Hematopoietic multipotent progenitor cell treated with erythropoietin and hydrocortisone succinate and interleukin-3 and kit ligand, for 17 days (in vitro differentiated cells): ENCODE measurements around the gene OR5AR1.
"Not testable (repeated sequence)": the region's sequence is repeated elsewhere in the genome, so short reads cannot be mapped to it uniquely, and the experiment has no call there.

Experiments
- DNase-seq: peaks from one replicate; pipeline ENCODE4 v3.0.0-alpha.2; 2015; ENCODE audit warnings: low spot score

Gene OR5AR1

DNA sequence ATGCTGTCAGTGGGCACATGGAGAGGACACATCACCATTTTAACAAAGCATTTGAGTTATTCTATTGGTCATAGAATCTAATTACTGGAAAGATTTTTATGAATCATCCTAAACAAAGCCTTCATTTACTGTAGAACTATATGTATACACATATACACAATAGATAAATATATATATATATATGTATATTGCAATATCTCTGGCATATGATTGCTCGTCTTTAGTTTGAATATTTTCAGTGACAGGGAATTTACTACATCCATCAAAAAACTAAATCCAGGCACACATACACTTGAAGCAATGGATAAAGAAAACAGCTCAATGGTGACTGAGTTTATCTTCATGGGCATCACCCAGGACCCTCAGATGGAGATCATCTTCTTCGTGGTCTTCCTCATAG lies at the start of gene OR5AR1:
Gene OR5AR1, plus strand, starts transcription at position 301 of the 400 bp plus-strand sequence. Its CDS starts 0 bp downstream, at position 301.
- no peak for DNase-seq

DNA sequence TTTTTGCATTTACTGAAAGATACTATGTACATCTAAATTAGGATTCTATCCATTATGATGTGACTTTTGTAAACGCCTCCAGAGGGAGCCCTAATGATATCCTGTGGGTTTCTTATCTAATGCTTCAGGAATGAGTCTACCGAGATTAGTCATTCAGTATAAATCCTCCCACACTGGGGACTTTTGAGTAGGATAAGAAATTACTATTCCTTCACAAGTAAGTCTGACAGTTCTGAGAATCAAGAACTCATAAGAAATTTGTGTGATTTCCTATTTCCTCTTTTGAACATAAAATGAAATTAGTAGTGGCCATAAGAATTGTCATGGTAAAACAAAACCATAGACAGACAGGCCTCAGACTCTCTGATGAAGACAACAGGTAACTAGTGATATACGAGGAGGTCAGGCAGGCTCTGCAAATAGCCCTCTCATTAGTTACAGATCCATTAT lies 38.8 kb upstream of the OR5AR1 start:
- DNase-seq: no peak

DNA sequence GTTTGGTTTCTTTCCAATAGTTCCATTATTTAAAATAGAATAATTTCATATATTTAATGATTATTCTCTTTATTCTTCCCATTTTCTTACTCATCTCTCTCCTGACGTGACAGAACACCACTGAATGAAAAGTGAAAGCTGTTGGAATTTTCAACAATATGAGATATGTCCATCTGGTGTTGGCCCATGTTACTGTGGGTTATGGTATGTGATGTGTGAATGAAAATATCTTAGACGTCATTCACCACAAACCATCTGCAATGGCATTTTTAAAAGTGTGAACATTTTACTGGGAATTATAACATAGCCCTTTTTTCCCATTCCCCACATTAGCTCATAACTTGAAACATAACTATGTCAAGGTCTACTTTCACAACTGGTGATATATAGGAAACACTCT lies 37.5 kb upstream of the OR5AR1 start:
- DNase-seq: no peak

DNA sequence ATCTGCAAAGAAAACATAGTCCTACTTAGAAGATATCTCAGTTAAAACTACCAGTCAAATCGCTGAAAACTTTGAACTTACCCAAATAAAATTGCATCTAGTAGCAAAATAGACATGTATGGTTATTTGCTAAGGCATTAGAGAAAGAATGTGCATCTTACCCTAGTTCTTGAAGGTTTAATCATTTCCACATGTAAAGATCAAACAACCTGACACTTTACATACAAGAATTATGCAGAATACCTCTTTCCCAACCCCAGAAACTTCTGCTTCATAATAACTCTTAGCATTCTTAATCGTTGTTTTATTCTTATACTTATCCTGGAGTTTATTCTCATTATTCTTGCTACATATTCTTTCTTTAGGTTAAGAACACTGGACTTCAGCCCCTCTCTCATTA lies 31.2 kb upstream of the OR5AR1 start:
- DNase-seq: no peak

DNA sequence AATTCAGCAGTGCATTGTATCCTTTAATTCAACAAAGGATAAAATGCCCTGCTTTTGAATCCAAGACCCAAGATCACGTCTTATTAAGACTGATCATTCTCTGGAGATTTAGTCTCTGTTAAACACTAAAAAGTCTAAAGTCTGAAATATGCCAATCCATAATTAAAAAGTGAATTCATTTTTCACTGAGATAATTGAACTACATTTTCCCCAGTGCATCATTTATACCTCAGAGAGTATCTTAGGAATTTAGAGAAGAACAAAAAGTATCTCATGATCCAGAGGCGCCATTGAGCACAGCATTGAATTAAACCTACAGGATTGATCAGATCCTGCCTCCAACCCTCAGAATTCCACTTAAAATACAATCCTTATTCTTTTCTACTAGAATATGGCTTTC lies 26.6 kb upstream of the OR5AR1 start:
- no peak for DNase-seq

DNA sequence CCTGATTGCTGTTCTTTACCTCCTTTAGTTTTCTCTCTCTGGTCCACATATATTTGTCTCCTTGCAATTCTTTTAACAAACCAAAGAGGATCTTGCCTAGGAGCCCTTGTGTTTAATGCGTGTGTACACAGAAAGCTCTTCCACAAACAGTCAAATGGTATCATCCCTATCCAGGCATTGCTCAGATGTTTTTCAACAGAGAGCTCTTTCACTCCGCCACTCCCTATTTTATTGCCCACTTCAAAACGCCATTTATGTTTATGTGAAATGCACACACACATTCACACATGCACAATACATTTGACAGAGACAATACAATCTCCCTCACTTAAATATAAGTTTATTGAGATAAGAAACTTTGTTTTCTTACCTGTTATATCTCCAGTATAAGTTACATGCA lies 26.0 kb upstream of the OR5AR1 start:
- DNase-seq: no peak

DNA sequence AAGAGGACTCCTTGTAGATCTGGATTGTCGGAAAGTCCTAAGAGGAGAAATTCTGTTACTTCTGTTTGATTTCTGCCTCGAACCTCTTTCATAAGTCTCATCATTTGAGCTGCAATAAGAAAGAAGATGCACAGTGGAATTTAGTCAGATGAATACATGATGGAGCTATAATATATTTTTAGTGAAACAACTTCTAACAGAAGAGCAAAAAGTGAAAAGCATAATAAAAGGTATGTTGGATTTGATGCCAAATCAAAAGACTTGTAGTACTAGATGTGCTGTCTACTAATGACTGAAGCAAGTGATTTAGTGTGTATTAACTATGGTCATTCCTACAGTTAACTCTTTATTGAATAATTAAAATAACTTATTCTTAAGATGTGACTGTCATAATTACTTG lies 21.1 kb upstream of the OR5AR1 start, which contains the start of gene OR5AP2:
Gene OR5AP2, minus strand, starts transcription at position 101 of the 400 bp plus-strand sequence. Its CDS starts 0 bp downstream, at position 101.
- DNase-seq: no peak

DNA sequence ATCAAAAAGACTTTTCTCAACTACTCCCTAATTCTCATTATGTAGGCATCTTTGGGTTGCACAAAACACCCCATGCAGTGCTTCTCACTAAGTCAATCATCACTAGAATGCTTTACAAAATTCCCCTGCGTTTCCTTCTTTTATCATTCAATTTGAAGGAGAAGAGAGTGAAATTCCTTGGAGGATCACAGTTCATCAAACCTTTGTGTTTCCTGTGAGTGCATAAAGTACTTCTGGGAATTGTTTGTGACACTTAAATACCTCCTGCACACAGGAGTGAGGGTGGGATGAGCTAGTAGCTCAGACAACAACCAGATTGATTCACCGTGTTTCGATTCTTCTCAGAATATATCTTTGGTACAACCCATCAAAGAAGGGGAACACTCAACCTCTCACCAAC lies 3.7 kb upstream of the OR5AR1 start:
- DNase-seq: no peak

DNA sequence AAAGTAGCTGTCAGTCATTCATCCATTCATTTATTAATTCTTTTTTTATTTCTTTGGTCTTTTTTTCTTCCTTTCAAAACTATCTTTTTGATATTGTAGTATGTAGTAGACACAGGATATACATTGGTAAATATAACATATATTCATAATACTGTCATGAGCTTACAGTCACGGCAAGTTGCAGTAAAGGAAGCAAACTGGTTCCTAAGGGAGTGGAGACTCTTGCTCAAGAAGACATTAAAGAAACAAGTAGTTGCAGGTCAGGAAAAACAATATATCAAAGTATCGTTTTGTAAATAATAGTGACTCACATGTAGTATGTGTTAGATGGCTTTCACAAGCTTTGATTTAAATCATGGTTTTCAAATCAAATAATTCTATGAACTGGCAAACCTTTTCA lies 7.5 kb downstream of the OR5AR1 start:
- no peak for DNase-seq

DNA sequence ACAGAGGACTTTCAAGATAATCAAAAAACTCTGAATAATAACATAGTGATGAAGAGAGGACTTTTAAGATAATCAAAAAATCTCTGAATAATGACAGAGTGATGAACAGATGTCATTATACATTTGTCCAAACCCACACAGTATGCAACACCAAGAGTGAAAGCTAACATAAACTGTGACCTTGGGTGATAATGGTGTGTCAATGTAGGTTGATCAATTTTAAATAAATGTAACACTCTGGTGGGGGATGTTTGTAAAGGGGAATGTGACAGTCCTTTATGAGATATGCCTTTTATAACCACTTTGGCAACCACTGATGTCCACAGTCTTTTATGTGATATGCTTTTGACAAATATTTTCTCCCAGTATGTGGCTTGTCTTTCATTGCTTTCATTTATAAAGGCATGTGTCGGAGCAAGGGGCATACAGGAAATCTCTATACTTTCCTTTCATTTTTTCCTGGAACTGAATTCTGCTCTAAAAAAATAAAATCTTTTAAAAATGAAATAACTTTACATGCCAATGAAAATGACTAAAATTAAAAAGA lies 25.1 kb downstream of the OR5AR1 start:
- DNase-seq: no peak

DNA sequence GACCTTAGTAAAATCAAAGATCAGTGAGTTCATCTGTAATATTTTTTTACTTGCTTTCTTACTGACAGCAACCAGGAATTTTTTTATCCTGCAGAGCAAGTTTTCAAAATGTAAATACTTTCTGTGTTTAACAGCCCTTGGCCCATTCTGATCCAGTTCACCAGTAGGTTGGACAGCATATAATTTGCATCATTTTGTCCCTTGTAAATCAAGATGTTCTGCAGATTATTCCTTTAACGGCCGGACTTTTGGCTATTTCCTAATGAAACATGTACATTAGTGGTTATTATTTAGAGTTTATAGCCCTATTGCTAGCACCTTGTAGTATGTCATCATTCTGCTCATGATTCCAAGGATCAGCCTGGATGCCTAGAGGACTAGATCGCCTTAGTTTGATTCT lies 27.7 kb downstream of the OR5AR1 start:
- not testable (repeated sequence) for DNase-seq

DNA sequence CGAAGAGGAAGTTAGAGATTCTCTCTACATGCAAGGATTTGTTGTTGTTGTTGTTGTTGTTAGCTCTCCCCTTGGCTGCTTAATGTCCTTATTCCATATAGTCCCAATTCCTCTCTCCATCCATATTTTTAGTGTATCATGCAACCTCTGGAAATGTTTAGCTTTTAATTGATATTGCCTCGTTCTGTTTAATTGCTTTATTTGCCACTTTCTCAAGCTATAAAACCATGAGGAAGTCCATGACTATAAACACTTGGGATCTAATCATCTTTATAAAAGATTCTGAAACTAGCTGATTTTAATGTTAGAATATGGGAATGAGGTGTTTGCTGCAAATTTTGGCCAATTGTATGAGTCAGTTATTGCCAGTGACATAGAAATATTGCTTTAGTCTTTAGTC lies 29.9 kb downstream of the OR5AR1 start:
- no peak for DNase-seq

DNA sequence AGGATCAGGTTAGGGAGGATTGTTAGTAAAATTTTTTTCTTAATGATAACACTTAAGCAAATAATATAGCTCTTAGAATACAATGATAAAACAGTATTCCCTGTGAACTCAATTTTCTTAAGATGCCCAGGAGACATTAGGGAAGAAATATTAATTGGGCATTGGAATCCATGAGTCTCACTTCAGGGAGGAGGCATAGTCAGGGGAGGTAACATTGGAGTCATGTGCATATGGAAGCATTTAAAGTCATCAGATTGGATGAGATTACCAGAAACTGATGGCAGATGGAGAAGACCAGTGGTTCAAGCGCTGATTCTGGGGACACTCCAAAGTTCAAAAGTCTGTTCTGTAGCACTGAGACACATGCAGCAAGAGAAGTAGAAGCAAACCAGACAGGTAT lies 35.3 kb downstream of the OR5AR1 start, which contains the start of gene OR9G1:
Gene OR9G1, plus strand, starts transcription at position 301 of the 400 bp plus-strand sequence. CDS start 1,293 bp downstream, outside the sequence.
- no peak for DNase-seq

DNA sequence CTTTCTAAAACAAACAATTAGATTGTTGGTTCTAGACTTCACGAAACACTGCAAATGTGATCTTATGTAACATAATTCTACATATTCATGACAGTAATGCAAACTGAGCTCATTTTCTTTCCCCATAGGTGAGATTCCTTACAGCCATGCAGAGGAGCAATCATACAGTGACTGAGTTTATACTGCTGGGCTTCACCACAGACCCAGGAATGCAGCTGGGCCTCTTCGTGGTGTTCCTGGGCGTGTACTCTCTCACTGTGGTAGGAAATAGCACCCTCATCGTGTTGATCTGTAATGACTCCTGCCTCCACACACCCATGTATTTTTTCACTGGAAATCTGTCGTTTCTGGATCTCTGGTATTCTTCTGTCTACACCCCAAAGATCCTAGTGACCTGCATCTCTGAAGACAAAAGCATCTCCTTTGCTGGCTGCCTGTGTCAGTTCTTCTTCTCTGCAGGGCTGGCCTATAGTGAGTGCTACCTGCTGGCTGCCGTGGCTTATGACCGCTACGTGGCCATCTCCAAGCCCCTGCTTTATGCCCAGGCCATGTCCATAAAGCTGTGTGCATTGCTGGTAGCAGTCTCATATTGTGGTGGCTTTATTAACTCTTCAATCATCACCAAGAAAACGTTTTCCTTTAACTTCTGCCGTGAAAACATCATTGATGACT lies 36.9 kb downstream of the OR5AR1 start:
- DNase-seq: no peak

DNA sequence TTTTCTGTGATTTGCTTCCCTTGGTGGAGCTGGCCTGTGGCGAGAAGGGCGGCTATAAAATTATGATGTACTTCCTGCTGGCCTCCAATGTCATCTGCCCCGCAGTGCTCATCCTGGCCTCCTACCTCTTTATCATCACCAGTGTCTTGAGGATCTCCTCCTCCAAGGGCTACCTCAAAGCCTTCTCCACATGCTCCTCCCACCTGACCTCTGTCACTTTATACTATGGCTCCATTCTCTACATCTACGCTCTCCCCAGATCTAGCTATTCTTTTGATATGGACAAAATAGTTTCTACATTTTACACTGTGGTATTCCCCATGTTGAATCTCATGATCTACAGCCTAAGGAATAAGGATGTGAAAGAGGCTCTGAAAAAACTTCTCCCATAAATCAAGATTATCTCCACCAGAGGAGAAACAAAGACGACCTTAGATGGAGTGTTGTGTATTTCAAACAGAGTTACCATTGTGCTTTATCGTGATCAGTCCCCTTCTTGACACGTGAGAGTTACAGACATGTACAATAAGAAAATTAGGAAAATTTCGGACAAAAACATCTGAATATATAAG lies 37.5 kb downstream of the OR5AR1 start:
- no peak for DNase-seq

DNA sequence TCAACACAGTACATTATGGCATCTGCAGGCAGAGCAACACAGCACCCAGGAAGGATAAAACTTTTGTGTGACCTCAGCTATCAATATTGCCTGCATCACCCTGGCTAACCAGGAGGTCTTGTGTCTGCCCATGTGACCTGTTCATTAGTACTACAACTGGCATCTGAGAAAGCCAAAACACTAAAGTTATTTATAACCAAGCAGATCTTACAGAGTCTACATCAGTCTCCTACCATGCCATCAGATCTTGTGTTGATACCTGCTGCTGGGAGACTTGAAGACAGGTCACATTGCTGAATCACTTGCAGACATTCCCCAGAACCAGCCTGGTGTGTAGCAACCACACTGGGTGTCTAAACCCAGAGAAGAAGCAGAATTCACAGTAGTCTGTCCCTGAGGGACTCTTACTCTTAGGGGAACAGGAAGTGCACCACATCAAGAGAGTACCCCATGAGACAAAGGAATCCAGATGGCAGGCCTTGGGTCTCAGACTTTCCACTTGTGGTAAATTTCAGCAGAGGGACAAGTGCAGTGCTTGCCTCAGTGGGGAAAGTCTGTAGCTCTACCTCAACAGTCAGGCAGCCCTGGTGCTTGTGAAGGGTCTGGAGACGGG lies 42.4 kb downstream of the OR5AR1 start:
- DNase-seq: no peak

DNA sequence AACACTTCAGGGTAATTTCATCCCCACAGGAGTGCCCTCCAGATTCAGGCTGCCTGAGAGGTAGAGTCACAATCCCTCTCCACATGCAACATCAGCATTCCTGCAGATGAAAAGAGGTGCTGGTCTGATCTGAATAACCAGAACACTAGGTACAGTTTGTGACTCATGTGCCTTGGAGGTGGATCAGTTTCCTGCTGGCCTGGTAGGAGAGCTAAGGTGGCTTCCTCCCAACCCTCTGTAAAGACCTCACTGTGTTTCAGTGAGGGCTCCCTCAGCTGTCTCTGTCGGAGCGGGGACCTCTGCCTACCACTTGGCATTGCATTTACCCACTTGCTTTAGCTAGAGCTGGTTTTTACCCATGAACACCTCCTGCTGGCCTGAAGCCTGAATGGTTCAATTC lies 43.0 kb downstream of the OR5AR1 start:
- DNase-seq: no peak

DNA sequence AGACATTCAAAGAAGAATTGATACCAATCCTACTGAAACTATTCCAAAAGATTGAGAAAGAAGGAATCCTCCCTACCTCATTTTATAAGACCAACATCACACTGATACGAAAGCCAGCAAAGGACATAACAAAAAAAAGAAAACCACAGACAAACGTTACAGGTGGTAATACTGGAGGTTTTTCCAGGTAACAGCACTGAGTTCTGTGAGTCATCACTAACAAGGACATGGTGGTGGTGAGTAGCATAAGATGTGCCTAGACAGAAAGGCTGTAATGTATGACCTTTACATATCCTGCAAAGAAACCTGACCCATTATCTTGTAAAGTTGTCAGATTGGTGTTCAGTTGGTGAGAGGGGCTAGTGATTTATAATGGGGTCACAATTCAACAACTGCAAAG lies 50.7 kb downstream of the OR5AR1 start:
- no peak for DNase-seq
